GM21825 (cell line): ENCODE results near the gene NOP10.
"Not testable (repeated sequence)": the region's sequence is repeated elsewhere in the genome, so short reads cannot be mapped to it uniquely, and the experiment has no call there.

Experiments used
- ATAC-seq: cut with Tn5 transposase; IDR thresholded peaks from one replicate; pipeline ENCODE4 v1.9.1; 2021; ENCODE audit warnings: mild to moderate bottlenecking, moderate library complexity; ENCODE audit not compliant: unreplicated experiment

Gene NOP10

DNA sequence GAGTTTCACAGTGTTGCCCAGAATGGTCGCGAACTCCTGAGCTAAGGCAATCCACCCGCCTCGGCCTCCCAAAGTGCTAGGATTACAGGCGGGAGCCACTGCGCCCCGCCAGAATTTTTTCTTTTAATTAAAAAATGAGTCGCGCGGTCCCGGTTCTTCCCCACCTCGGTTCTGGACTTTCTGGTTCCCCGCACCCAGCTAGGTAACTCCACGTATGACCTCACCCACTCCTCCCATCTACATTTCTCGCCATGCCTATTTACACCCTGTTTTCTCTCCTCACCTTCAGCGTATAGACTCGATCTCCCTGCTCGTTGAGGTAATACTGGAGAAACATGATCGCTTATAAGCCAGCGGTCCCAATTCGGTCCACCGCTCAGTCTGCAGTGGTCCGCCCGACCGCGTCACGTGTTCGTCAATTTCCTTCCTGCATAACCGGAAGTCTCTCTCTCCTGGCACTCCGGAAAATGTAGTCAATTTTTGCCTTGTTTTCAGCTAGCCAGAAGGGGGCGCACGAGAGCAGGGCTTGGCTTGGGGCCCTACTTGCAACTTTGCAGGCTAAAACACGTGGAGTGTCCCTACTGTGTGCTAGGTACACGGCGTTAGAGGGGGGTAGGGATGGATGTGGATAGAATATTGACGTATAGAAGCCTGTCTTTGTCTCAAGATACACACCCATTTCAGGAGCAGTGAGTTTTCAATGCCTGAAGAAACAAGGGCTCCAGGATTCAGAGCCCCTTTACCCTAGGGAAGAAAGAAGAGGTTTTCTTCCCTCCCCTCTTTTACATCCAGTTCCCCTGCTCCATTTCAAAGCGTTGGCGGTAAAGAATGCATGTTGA, at the start of gene NOP10, which contains the start of gene NUTM1:
NOP10 (minus strand) TSS at position 400 of the 839 bp plus-strand sequence; CDS start at position 337, 63 bp downstream.
NUTM1 (plus strand) TSS at position 579 of the 839 bp plus-strand sequence. CDS start 382 bp downstream, outside the sequence.
- ATAC-seq = peak; percentile 82

DNA sequence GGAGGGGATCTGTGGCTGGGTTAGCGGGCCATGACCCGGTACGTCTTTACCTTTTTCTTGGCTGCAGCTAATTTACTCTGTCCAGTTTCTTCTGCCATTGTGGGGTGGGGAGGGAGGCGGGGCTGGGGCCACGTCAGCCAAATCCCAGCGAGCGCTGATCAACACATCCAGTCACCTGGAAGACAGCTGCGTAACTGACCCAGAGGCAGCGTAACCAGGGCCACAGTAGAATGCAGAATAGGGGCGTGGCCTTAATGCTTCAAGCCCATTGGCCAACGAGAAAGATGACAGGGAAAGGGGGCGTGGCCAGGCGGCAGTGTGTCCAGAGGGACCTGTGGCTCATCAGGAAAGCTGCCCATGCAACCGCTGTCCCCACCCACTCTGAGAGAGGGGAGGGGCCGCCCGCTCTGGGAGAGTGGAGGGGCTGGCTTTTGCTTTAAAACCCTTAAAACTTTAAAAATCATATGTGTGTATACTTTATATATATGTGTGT, 46.7 kb upstream of the NOP10 start:
- ATAC-seq = not testable (repeated sequence)

DNA sequence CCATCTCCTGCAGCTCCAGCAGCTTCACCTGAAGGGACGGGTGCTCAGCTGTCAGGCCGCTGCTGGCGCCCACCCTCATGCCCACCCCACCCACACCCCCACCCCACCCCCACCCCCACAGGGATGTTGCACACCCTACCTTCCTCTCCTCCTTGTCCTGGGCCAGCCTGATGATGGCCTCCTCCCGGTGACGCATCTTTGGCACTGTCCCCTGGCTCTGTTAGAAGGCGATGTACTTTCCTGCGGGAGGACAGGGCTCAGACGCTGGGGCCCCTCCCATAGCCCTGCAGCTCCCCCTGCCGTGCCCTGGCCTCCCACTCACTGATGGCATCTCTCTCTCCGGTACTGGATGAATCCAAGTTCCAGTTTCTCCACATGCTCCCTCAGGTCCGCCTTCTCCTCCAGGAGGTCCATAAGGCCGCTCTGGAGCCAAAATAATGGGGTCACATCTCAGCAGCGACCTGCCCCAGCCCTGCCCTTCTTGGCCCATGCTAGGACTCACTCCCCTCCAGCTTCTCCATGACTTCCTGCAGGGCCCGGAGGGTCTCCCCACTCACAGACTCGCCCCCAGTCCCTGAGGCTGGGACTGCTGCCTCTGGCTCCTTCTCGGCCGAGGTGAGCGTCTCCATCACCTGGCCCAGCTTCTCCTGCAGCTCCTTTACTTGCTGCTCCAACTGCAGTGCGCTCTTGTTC, 39.0 kb upstream of the NOP10 start:
- not testable (repeated sequence) for ATAC-seq

DNA sequence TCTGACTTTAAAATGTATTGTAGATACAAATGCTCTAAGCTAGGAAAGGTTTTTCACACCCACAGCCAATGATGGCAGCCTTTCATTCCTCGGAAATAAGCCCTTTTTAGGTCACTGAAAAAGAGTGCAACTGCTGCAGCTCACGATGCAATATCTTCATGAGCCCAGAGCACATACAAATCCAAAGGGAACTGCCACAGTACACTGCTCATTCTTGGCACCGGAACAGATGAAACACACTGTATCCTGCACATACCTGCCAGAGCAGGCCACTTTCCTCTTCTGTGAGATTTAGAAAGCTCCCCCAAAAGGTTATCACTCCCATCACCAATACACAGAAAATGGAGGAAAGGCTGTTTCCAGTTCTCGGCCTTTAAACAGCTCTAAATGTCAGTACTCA, 37.6 kb upstream of the NOP10 start:
- not testable (repeated sequence) for ATAC-seq

DNA sequence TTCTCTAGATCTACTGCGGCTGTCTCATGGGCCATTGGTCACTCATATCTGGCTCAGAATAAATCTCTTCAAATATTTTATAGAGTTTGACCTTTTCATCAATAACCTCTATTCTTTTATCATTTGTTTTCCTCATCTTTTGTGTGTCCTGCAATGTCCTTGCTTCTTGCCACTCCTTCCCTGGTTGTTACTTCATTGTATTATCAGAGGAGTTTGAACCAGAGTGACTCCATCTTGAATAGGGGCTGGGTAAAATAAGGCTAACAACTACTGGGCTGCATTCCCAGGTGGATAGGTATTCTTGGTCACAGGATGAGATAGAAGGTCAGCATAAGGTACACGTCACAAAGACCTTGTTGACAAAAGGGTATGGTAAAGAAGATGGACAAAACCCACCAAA, 33.9 kb upstream of the NOP10 start:
- ATAC-seq = no peak

DNA sequence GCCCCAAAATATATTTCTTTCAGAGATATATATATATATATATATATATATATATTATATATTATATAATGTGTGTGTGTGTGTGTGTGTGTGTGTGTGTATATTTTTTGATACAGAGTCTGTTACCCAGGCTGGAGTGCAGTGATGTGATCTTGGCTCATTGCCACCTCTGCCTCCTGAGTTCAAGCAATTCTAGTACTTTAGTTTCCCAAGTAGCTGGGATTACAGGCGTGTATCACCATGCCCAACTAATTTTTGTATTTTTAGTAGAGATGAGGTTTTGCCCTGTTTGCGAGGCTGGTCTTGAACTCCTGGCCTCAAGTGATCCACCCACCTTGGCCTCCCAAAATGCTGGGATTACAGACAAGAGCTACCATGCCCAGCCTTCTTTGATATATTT, 32.6 kb upstream of the NOP10 start:
- not testable (repeated sequence) for ATAC-seq

DNA sequence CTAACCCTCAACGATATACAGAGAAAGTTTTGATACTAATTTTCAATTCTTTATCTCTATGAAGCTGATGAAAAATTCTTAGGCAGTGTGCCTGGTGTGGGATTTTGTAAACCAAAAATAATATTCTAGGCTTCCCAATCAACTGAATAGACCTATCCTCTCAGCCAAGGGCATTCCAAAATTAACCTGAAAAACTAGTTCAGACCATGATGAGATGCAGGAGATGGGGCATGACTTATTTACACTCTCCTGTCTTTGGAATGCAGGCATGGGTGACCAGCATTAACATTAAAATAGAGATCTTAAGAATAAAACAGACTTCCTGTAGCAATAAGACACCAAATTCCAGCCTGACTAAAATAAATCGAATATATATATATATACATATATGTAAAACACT, 31.9 kb upstream of the NOP10 start:
- no peak for ATAC-seq

DNA sequence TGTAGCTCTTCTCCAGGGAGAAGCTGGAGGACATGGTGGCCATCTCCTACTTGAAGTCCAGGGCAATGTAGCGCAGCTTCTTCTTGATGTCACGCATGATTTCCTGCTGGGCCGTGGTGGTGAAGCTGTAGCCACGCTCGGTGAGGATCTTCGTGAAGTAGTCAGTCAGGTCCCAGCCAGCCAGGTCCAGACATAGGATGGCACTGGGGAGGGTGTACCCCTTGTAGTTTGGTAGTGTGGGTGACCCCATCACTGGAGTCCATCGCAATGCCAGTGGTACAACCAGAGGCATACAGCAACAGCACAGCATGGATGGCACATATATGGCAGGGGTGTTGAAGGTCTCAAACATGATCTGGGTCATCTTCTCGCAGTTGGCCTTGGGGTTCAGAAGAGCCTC, 31.0 kb upstream of the NOP10 start:
- no peak for ATAC-seq

DNA sequence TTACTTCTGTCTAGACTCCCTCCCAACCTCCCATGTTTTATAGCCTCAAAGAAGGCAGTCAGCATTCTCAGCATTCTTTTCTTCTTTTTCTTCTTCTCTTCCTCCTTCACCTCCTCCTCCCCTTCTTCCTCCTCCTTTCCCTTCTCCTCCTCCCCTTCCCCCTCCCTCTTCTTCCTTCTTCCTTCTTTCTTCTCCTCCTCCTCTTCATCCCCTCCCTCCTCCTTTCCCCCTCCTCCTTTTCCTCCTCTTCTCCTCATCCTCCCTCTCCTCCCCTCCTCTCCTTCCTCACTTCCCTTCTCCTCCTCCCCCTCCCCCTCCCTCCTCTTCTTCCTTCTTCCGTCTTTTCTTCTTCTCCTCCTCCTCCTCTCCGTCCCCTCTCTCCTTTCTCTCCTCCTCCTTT, 27.7 kb upstream of the NOP10 start:
- ATAC-seq = no peak

DNA sequence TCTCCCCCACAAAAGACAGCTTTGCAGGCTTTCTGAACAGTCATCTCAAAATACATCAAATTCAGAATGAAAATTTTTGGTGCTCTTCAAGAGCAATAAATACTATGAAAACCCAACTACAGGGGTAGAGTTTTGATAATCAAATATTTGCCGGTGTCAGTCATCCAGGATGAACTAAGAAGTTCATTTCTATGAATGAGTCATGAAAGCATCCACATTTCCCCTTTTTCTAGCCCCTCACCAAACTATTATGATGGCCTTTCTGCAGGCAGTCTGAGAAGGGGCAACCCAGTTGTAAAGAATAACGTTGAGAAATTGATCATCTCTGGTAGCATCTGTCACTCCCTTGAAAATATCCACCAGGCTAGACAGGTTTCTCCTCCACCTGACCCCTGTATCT, 27.2 kb upstream of the NOP10 start:
- ATAC-seq = no peak

DNA sequence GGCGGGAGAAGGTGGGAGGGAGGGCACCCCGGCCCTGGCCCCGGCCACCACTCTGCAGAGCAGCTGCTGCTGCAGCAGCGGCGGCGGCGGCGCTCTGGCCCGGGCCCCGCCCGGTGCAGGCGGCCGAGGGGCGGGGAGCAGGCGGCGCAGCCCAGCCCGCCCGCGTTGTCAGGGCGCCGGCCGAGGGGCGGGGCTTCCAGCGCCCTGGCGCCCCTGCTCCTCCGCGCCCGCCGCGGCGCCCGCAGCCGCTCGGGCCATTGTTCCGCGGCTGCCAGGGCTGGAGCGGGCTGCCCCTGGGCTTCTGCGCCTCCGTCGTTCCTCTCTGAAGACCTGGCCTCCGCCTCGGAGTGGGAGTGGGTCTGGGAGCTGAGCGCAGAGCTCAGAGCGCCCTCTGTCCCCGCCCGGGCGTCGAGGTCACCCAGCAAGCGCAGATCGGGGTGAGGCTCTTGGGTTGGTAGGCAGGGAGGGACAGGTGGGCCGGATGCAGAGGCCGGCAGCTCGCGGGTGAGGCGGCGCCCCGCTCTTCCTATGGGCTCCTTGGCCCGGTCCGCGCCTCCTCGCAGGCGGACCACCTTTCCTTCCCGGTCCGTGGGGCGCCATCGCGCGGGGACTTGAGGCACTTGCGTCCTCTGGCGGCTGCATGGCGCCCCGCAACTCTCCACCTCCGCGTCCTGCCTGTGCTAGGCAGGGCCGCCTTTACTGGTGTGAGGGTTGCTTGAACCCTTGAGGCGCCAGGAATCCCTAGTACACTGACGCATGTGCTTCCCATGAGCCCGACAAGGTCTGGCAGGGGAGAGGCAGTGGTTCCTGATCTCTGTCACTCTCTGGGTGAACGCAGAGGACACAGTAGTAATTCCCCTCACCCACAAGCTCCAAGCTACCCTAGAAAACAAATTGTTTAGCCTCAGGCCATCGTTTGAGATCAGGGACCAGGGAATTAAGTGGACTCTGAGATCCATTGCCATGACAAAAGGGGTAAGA, 24.5 kb upstream of the NOP10 start, which contains the start of gene LPCAT4:
LPCAT4 (minus strand) TSS at position 96 of the 981 bp plus-strand sequence. CDS start 96 bp downstream, outside the sequence.
- ATAC-seq = peak; percentile 76

DNA sequence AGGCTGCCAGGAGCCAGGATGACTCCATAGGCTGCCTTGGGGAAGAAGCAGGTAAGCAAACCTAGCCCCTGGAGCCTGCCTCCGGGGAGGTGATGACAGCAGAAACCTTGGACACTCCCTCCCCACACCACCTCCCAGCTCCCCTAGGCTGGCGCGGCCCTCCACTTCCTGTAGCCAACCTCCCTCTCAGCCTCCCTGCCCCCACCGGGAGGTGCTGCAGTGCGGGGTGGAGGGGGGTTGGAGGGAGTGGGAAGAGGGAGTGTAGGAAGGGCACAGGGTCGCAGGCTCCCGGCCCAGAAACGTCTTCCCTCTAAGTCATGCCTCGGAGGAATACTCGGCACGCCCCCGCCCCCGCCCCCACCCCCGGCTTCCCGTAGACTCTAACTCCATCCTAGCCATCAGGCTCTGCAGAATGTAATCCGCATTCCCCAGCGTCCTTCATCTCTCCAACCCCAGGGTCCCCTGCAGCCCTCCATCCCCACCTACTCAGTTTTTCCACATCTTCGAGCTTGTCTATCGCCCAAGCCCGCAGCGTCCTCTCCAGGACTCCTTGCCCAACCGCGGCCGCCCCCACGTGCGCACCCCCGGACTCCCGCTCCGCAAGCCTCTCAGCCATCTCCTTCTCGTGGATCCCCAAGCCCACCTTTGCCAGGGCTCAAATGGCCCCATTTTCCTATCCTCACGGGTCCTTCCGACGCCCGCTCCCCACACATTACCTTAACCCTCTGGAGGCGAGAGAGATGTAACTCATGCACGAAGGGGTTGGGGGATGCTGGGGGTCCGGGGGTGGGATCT, 23.5 kb upstream of the NOP10 start:
- peak; percentile 29 for ATAC-seq

DNA sequence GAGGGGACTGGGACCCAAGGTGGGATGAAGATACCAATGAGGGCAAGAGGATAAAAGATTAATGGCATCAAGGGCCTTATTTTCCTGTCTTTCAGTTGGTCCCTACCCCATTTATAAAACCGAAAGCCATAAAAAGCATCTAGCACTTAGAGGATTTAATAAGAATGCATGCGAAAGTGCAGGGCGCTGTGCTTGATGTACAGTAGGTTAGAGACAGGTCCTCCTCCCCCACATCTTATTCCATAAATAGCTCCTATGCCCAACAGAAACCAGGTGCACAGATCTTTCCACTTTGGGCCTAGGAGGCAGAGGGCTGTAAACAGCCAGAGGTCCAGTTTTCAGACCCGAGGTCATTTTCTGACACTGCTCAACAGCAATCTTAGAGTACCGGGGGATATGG, 22.9 kb upstream of the NOP10 start:
- ATAC-seq = no peak

DNA sequence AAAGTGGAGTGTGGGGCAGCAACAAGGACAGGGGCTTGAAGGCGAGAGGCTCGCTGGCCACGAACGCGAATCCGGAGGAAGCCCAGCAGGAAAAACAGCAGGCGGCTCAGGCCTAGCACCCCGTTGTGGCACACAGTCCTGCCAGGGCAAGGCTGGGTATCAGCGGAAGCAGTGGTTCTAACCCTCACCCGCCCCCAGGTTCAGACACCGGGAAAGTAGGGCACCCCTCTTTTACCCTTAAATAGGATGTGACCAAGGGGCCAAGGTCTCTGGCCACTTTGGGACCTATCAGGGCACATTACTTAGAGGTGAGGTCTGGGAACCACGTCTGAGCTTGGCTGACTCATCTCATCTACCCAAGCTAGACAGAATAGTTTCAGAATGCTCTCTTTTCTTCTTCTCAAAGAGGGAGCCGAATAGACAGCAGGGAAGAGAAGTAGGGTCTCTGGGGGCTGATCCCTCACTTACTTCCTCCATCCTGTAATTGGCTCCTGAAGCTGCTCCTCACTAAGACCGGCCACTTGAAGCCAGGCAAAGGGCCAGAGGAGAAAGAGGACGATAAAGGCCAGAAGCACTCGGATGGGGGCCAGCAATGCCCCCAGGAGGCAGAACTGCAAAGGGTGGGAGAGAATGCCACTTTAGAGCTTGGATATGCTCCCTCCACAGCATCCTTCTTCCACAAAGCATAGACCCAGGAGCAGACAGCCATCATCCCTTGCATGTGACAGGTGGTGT, 22.3 kb upstream of the NOP10 start:
- no peak for ATAC-seq

DNA sequence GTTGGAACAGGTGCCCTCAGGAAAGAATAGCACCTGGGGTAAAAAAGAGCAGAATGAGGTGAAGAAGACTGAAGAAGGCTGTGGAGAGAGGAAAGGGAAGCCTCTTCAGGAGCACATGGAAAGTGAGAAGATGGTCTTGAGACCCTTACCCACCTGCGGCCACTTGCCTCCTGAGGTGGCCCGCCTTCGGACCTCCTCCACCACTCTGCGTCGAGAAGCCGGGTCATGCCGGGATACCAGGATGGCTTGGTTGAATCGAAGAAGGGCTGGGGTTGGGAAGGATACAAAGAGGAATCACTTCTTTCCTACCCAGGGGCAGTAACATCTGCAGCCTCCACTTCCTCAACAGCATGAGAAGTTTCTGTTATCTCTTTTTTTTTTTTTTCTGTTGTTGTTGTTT, 21.1 kb upstream of the NOP10 start:
- no peak for ATAC-seq

DNA sequence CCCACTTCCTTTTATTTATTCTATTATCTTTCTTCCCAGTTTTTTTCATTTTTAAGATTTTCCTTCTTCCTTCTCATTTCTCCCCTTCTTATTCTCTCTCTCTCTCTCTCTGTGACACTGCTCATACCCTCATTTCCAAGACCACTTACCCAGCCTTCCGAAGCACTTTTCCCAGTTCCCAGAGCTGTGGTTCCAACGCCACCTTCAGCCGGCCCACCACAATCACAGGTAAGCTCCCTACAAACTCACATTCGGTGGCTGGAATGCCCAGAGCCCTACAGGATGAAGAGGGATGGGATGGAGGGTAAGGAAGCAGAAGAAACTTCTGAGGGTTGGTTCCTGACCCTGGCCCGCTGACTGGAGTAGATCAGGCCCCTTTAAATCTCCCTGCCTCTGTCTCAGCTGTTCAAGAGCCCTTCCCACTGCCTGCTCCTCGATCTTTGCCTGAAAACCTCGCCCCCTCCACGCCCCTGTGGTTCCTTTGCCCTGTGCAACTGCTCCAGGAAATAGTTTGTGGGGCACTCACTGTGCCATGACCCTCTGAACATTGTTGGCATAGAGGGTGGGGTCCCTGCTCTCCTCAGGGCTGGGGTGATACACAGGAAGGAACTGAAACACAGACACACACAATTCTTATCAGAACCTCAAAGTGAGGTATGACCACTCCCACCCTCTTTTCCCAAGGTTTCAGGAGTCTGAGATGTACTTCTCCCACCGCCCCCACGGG, 19.3 kb upstream of the NOP10 start:
- ATAC-seq = no peak

DNA sequence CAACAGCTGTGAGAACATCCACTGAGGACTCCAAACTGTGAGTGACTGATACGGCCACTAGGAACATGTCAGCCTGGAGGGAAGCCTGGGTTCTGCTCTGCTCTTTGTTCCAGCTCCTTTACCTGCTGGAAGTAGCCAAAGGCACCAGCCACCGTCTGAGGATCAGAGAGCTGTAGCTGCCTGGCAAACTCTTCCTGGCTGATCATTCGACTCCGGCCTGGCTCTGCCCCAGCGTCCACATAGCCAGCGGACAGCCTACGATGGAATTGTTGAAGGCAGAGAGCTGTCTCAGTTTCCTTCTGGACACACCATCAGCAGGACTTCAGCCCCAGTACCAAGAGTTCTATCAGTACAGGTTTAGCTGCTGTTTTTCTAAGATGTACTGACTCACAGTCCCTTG, 18.3 kb upstream of the NOP10 start:
- ATAC-seq = no peak

DNA sequence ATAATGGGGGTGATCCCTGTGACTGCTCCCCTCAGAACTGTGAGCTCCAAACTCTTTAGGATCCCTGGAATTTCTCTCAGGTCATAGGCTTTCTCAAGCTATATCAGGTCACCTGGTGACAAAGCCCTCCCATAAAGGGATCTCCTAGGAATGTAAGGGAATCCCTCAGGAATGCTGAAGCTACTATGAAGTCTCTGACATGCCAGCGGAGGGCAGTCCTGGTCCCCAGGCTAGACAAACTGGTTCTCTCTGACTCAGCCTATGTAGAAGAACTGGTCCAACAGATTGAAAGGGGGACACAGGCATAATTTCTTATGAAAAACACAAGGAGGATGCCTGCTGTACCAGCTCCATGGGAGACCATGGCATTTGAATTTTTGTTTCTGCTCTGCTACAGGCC, 17.4 kb upstream of the NOP10 start:
- ATAC-seq = no peak
